ENCODE measurements around the gene RTN4. TPM values are rescaled to one million over a fixed set of nuclear protein-coding genes. Genes with fewer than 3 reads are reported as not detected.

Gene RTN4
- total RNA-seq, 1 experiment from 2014 or later, result 200 TPM

GRCh38 chr2:54939446-54940118 is 110.7 kb downstream of the RTN4 start:
- no peak overlapping the region for H2BK120ac ChIP-seq (ENCODE audit: low read depth, low read length, poor library complexity, severe bottlenecking)
- no peak overlapping the region for H3K27ac Mint-ChIP-seq
- H3K18ac ChIP-seq (ENCODE audit: insufficient read length, low read depth, low read length), result no peak overlapping the region
- no peaks in the 10 kb centered on the region for H3K27me3 ChIP-seq (ENCODE audit: insufficient read depth, low read length)
- no peak overlapping the region for H3K23ac ChIP-seq (ENCODE audit: insufficient read length, low read depth, low read length)
- WGBS (ENCODE audit: extremely low coverage, insufficient read length, low lambda C conversion rate), result no CpG with 5 or more reads among the region's 7 CpGs
- H2AFZ ChIP-seq (ENCODE audit: low read length), result no peak overlapping the region
- H4K20me1 ChIP-seq (ENCODE audit: control insufficient read depth, insufficient read depth, insufficient read length), result no peaks in the 10 kb centered on the region
- H3K9me3 Mint-ChIP-seq, result peaks cover 12 to 13% of the 10 kb centered on the region in 2 experiments; a peak in 4 of 5 replicates
- H2BK12ac ChIP-seq (ENCODE audit: insufficient read length, low read depth, low read length), result no peak overlapping the region
- H3K36me3 Mint-ChIP-seq (ENCODE audit: insufficient read depth in 1 of 3, low read depth in 3 of 3), result peaks cover 0 to 3% (median 0%) of the 10 kb centered on the region in 3 experiments; a peak in 1 of 7 replicates
- H3K79me2 ChIP-seq (ENCODE audit: insufficient read depth, low read length), result no peaks in the 10 kb centered on the region
- H3K4ac ChIP-seq (ENCODE audit: low read depth, low read length), result no peak overlapping the region
- no peak overlapping the region for H3T11ph ChIP-seq (ENCODE audit: low read length)
- H4K5ac ChIP-seq (ENCODE audit: insufficient read length, low read depth, low read length), result no peak overlapping the region
- H4K8ac ChIP-seq (replicated peaks; ENCODE audit: insufficient read length, low read depth, low read length), result no peak overlapping the region
- no peaks in the 10 kb centered on the region for H3K9me3 ChIP-seq (ENCODE audit: control insufficient read depth, low read depth, low read length)
- no peaks in the 10 kb centered on the region for H3K27me3 Mint-ChIP-seq (ENCODE audit: low read depth)
- H3K4me2 ChIP-seq (ENCODE audit: insufficient read depth, insufficient read length, low read length), result no peak overlapping the region
- no peak overlapping the region for H2BK20ac ChIP-seq (ENCODE audit: low read depth, low read length, poor library complexity, severe bottlenecking)
- TF ChIP-seq CTCF (conservative IDR thresholded peaks at IDR 0.05), result no peak
- H3K14ac ChIP-seq (ENCODE audit: insufficient read depth, low read length), result no peak overlapping the region
- H3K4me3 Mint-ChIP-seq, result no peak overlapping the region
- no peak overlapping the region for H4K91ac ChIP-seq (ENCODE audit: insufficient read length, low read depth, low read length)
- H3K9ac ChIP-seq (ENCODE audit: extremely low read depth, insufficient read length, low read length), result no peak overlapping the region
- DNase-seq, result no peak
- H3K23me2 ChIP-seq (ENCODE audit: insufficient read length, low read depth, low read length, poor library complexity, severe bottlenecking), result no peaks in the 10 kb centered on the region
- H3K56ac ChIP-seq (ENCODE audit: insufficient read length, low read depth, low read length), result no peak overlapping the region
- no peaks in the 10 kb centered on the region for H3K79me1 ChIP-seq (ENCODE audit: insufficient read depth, low read depth, low read length, poor library complexity, severe bottlenecking)
- no peak overlapping the region for H2BK15ac ChIP-seq (ENCODE audit: low read depth, low read length)
- no peaks in the 10 kb centered on the region for H3K4me1 ChIP-seq (ENCODE audit: insufficient read depth, low read length)
- H3K4me1 Mint-ChIP-seq, result no peaks in the 10 kb centered on the region
- H3K27ac ChIP-seq (ENCODE audit: insufficient read length, low read depth, low read length), result no peak overlapping the region
- H2AK5ac ChIP-seq (ENCODE audit: insufficient read length, low read length), result no peak overlapping the region
- no peak overlapping the region for H2BK5ac ChIP-seq (ENCODE audit: insufficient read length, low read length)

All from H9 (cell line).